GM21825 (cell line): ENCODE measurements around the gene SLFN12L.
"Not testable (repeated sequence)": the region's sequence is repeated elsewhere in the genome, so short reads cannot be mapped to it uniquely, and the experiment has no call there.

ENCODE experiments used
- ATAC-seq: cut with Tn5 transposase; IDR thresholded peaks from one replicate; pipeline ENCODE4 v1.9.1; 2021; ENCODE audit warnings: mild to moderate bottlenecking, moderate library complexity; ENCODE audit not compliant: unreplicated experiment

Gene SLFN12L

GRCh38 chr17:35543856-35544255, 6.4 kb upstream of the SLFN12L start:
- ATAC-seq, result no peak

DNA sequence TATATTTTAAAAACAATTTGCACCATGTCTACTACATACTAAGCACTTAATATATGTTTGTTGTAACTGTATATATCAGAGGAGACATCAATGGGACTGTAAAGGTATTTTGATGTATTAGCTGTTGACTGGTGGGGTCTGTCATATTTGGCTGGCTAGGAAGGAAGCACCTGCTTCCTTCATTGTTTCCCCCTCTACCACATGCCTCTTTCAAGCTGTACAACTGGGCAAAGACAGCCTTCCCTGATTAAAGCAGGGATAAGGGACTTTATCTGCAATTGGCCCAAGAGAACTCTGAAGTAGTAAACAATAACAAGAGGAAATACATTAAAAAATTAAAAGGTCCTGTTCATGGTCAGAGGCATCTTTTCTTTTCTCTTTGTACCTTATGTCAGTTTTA, 5.5 kb upstream of the SLFN12L start:
- no peak for ATAC-seq

- no peak for ATAC-seq
Observed at GRCh38 chr17:35541434-35541833, 4.0 kb upstream of the SLFN12L start.

GRCh38 chr17:35540589-35541404, 3.3 kb upstream of the SLFN12L start:
- no peak for ATAC-seq

DNA sequence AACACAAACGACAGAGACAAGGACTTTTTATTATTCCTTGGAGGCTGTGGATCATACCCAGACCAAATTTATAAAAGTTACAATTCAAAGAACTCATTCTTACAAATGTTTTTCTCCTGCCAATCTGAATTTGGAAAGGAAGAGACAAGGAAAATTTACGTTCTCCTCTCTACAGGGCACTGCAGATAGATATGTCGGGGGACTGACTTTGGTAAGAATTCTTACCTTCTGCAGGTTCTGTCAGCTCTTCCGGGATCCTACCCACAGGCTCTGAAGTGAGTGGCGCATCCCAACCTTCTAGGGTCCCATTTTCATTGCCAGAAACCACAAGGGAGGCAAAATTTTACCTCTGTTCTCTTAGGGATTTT, 2.2 kb upstream of the SLFN12L start:
- no peak for ATAC-seq

- no peak for ATAC-seq
Observed at GRCh38 chr17:35536664-35537171, 760 bp downstream of the SLFN12L start.

DNA sequence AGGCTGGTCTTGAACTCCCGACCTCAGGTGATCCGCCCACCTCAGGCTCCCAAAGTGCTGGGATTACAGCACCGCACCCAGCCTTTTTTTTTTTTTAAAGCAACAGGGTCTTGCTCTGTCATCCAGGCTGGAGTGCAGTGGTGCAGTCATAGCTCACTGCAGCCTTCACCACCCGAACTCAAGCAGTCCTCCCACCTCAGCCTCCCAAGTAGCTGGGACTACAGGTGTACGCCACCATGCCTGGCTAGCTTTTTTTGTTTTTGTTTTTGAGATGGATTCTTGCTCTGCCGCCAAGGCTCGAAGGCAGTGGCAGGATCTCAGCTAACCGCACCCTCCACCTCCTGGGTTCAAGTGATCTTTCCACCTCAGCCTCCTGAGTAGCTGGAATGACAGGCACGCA, 2.1 kb downstream of the SLFN12L start:
- ATAC-seq, result not testable (repeated sequence)

DNA sequence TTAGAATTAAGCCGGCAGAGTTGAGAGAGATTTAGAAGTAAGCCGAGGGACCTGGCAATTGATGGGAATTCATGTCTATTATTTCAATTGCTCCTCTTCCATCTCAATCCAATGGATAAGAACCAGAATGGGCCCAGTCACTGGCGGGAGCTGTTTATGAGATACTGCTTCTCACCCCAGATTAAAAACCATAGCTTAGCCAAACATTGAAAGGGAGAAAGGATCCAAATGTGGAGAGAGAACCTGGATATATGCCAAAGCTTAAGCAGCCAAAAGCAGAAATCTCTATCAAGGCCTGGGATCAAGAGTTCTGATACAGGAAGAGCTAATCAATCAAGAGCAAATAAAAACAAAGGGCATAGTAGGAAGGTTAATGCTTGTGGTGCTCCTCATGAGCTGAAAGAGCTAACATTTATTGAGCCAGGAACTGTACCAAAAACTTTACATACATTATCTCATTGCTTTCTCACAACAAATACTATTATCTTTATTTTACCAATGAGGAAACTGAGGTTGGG, 2.8 kb downstream of the SLFN12L start:
- no peak for ATAC-seq

DNA sequence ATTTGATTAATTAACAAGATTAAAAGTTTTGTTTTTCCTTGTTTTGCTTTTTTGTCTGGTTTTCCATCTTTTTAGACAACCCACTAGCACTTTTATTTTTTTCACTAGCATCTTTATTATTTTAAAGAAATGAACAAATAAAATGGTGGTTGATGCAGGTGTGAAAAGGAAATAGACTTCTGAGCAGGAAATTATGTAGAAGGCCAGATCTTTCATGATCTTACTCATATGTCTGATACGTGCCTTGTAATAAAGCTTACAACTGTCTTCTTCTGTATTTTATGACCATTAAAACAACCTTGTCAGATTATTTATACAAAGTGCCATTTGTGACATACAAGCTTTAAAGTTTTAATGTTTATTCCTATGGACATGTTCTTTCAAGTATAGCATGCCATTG, 6.3 kb downstream of the SLFN12L start:
- no peak for ATAC-seq

GRCh38 chr17:35529866-35530265, 7.6 kb downstream of the SLFN12L start:
- ATAC-seq, result no peak

DNA sequence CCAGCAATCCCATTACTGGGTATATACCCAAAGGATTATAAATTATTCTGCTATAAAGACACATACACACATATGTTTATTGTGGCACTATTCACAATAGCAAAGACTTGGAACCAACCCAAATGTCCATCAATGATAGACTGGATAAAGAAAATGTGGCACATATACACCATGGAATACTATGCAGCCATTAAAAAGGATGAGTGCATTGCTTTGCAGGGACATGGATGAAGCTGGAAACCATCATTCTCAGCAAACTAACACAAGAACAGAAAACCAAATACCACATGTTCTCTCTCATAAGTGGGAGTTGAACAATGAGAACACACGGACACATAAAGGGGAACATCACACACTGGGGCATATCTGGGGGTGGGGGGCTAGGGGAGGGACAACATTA, 8.2 kb downstream of the SLFN12L start:
- ATAC-seq, result not testable (repeated sequence)

DNA sequence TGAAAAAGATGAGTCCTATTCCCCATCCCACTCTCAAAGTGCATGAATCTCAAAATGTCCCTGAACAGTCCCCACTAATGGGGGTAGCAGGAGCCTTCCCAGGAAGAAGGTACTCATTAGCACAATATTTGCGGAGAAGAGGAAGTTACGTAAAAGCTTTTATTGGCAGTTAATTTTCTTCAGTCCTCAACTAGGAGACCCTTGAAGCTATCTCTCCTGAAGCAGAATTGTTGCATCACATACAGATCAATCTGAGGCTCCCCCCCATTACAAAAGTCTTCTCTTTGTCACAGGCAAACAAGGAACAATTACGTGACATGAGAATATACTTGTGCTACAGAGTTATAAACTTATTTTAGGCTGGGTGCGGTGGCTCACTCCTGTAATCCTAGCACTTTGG, 14.2 kb downstream of the SLFN12L start:
- ATAC-seq, result no peak

- ATAC-seq, result not testable (repeated sequence)
Observed at GRCh38 chr17:35521654-35522256, 15.7 kb downstream of the SLFN12L start.

GRCh38 chr17:35521150-35521549, 16.3 kb downstream of the SLFN12L start:
- no peak for ATAC-seq

- no peak for ATAC-seq
Observed at GRCh38 chr17:35519906-35520442, 17.5 kb downstream of the SLFN12L start.

DNA sequence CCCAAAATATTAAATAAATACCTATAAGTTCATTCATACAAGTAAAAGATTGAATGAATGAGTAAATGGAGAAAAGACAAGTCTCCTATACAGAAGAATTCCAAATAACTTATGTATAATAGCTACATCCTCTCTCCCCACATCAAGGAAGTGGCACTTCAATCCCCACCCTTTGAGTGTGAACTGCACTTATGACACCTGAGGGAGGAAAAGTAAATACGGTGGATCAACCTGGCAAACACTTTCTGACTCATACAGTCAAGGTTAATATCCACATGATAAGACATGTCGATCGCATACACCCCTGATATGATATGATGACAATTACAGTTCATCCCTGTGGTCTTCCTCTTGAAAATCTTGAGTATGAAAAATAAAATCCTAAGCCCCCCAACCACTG, 18.0 kb downstream of the SLFN12L start:
- ATAC-seq, result no peak

DNA sequence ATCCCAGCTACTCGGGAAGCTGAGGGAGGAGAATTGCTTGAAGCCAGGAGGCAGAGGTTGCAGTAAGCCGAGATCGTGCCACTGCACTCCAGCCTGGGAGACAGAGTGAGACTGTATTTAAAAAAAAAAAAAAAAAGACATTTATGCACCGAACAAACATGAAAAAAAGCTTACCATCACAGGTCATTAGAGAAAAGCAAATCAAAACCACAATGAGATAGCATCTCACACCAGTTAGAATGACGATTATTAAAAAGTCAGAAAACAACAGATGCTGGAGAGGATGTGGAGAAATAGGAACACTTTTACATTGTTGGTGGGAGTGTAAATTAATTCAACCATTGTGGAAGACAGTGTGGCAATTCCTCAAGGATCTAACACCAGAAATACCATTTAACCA, 19.0 kb downstream of the SLFN12L start:
- ATAC-seq, result not testable (repeated sequence)

- no peak for ATAC-seq
Observed at GRCh38 chr17:35515027-35515426, 22.5 kb downstream of the SLFN12L start.

- ATAC-seq, result no peak
Observed at GRCh38 chr17:35514564-35514963, 22.9 kb downstream of the SLFN12L start.

GRCh38 chr17:35510052-35510451, 27.4 kb downstream of the SLFN12L start:
- ATAC-seq, result no peak

- not testable (repeated sequence) for ATAC-seq
Observed at GRCh38 chr17:35507714-35508113, 29.8 kb downstream of the SLFN12L start.

DNA sequence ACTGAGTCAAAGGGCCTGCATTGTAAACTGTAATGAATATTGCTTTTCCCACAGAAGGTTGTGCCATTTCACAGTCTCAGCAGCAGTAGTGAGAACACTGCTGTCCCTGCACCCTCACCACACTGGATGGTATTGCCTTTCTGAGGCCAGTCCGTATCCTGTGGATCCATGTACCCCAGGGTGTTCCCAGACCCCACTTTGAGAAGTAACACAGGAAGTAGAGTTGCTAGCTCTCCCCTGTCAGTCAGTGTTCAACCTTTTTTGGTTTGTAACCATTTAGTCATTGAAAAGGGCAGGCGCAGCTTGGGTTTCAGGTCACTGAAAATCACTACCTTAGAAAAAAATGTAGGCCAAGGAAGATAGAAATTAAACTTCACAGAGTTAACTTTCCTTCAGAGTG, 37.9 kb downstream of the SLFN12L start:
- no peak for ATAC-seq
